Heart right ventricle (tissue), 16 donors: ENCODE measurements around the gene HDDC3. TPM values are rescaled to one million over a fixed set of nuclear protein-coding genes. Genes with fewer than 3 reads are reported as not detected.
"Not testable (repeated sequence)": the region's sequence is repeated elsewhere in the genome, so short reads cannot be mapped to it uniquely, and the experiment has no call there.

Experiments
- ATAC-seq, 8 donors: fragments of 200-7000 bp; cut with Tn5 transposase; one replicate each; pipeline ENCODE4 v1.9.1; 2020; ENCODE audit warnings: mild to moderate bottlenecking in 8 of 8, moderate library complexity in 8 of 8, moderate number of reproducible peaks in 1 of 8
- DNase-seq, 2 donors: peaks; one replicate each; pipeline ENCODE4 v3.0.0-alpha.2; 2020
- H3K27ac ChIP-seq, 10 donors: fragments of 200-600 bp; sonication (generic) in 2 of 10; one replicate each; pipeline versions ENCODE4 v1.5.0 to v1.8.0; 2020 to 2022; ENCODE audit warnings: mild to moderate bottlenecking in 3 of 10
- H3K27me3 ChIP-seq, 7 donors: fragments of 200-600 bp; one replicate each; pipeline ENCODE4 v1.8.0; 2021 to 2022; ENCODE audit warnings: mild to moderate bottlenecking in 2 of 7
- H3K36me3 ChIP-seq, 9 donors: fragments of 200-600 bp; sonication (generic) in 1 of 9; one replicate each; pipeline versions ENCODE4 v1.5.0 to v1.8.0; 2020 to 2022; ENCODE audit warnings: mild to moderate bottlenecking in 2 of 9
- H3K4me1 ChIP-seq, 9 donors: fragments of 200-600 bp; sonication (generic) in 1 of 9; one replicate each; pipeline versions ENCODE4 v1.5.0 to v1.8.0; 2020 to 2022; ENCODE audit warnings: mild to moderate bottlenecking in 4 of 9
- H3K4me3 ChIP-seq, 10 donors: fragments of 200-600 bp; sonication (generic) in 2 of 10; one replicate each; pipeline versions ENCODE4 v1.5.0 to v1.8.0; 2020 to 2022; ENCODE audit warnings: mild to moderate bottlenecking in 7 of 10, moderate library complexity in 2 of 10
- H3K9me3 ChIP-seq, 11 donors: fragments of 200-600 bp in 10 of 11; sonication (generic) in 2 of 11; one replicate each; pipeline versions ENCODE4 v1.5.0 to v1.8.0; 2013 to 2022; ENCODE audit warnings: mild to moderate bottlenecking in 2 of 11, control low read depth in 1 of 11, moderate library complexity in 1 of 11
- CTCF ChIP-seq, 9 donors: fragments of 200-600 bp; sonication (generic) in 2 of 9; IDR thresholded peaks; one replicate each; pipeline versions ENCODE4 v1.5.0 to v1.8.0; 2021 to 2022; ENCODE audit warnings: antibody characterized with exemption in 9 of 9, mild to moderate bottlenecking in 5 of 9, moderate library complexity in 1 of 9
- WGBS, 2 donors: extraction: QIAGEN DNeasy Blood & Tissue Kit; methylation state at CpG; one replicate each; pipeline ENCODE4 v1.1.7; 2013; ENCODE audit warnings: inconsistent platforms in 1 of 2; 5-methylcytosine and 5-hydroxymethylcytosine counted together
- intact Hi-C, 10 donors: fragments of 100-400 bp; cut with DNase I; formaldehyde crosslinking; loops; one replicate each; pipeline versions ENCODE4 v1.11.1 to v1.14.2; 2022
- polyA plus RNA-seq, 2 donors: library from polyadenylated mRNA; stranded (reverse); fragments of 200-250 nt; gene quantifications; one replicate each; pipeline ENCODE4 v1.2.3, GENCODE V29; 2013
- total RNA-seq, 10 donors: library from RNA; stranded (reverse); fragmentation: NEBNext Ultra II Directional in 3 of 10; extraction: Animal tissue kit (Norgen Biotek cat#: 25700) in 3 of 10; gene quantifications; one replicate each; pipeline versions ENCODE4 v1.2.1 to v1.2.4, GENCODE V29; 2021 to 2023
- donor health status: Arrhythmogenic right ventricular cardiomyopathy.
- donor health status: ischemic (EF 13 %, LVEDD 7.1; RV severe dilation, severe dysfunction).
- donor health status: healthy with polysubstance abuse.
- donor health status: DM: no; HTN: yes; CAD: no.
- donor health status: DM: no; HTN: no; CAD: no.
- donor health status: ischemic (EF 25% LVEDD 6.9; RV normal size, moderate dysfunction).
- donor health status: ischemic (EF 25% LVEDD 5.7; RV mildly dilated, moderate dysfunction).
- donor health status: healthy.
- donor health status: DM: yes; HTN: yes; CAD: no.
- donor health status: Ischemic cardiomyopathy.
- donor health status: ischemic (EF 35%, LVEDD 5.7; RV mildly dilated, moderate dysfunction).
- donor health status: nonischemic (EF 11% LVEDD 7.7; RV severe dilation, severe dysfunction).
- donor health status: DM: yes; HTN: yes; CAD: no.
- donor health status: PGD.
- donor health status: ischemic (EF 29% LVEDD 5.4; RV normal size, mild dysfunction).
- donor health status: nonischemic (EF 23%, LVEDD 6.1; RV moderate dilation, normal function).

HDDC3 gene
- total and polyA plus RNA-seq, 12 donors: 10.7 to 18.2 (median 14.7) TPM

GRCh38 chr15:90930861-90931574 is 1.3 kb downstream of the HDDC3 start:
- no peaks in the 10 kb centered on the region for H3K9me3 ChIP-seq
- no peak for DNase-seq
- TF ChIP-seq CTCF (IDR thresholded peaks at IDR 0.05): no peak
- no peak for ATAC-seq
- peak overlapping the region in 8 of 10 donors; percentile 50 to 92 (median 78) for H3K4me3 ChIP-seq
- H3K27me3 ChIP-seq: no peaks in the 10 kb centered on the region
- no peaks in the 10 kb centered on the region for H3K36me3 ChIP-seq
- peaks cover 15 to 65% (median 46%) of the 10 kb centered on the region in 9 donors for H3K4me1 ChIP-seq
- intact Hi-C loops: loop anchor here in 4 of 10 donors (2.0 to 5.0 kb wide), 3 partner anchors 28 to 284 kb away; partner anchors contain the start of gene MAN2A2 (in 1 of the 4)
- H3K27ac ChIP-seq: peak overlapping the region; percentile 89 to 98 (median 96)
- 47 to 52% methylated on average over 15 of the region's 15 CpGs for WGBS, 2 donors

DNA sequence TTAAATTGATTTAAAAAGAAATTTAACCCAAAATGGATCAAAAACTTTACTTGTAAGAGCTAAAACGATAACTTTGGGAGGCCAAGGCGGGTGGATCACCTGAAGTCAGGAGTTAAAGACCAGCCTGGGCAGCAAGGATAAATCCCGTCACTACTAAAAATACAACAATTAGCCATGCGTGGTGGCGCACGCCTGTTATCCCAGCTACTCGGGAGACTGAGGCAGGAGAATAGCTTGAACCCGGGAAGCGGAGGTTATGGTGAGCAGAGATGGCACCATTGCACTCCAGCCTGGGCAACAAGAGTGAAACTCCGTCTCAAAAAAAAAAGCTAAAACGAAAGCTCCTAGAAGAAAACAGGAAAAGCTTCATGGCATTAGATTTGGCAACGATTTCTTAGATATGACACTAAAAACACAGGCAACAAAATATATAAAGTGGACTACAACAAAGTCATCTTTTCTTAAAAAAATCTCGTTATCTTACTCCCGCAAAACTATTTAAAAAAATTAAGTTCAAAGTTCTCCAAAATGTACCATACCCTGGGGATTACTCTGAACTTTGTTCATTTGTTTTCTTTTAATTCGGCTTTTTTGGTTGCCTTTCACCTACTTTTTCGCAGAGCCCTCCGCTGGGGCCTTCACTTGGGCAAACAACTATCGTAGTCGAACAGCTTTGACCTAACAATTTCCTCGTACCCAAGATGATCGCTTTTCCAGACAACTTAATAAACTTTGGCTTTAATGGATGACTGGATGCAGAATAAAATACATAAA is 2.9 kb downstream of the HDDC3 start:
- H3K4me1 ChIP-seq: peaks cover 13 to 53% (median 37%) of the 10 kb centered on the region in 9 donors

DNA sequence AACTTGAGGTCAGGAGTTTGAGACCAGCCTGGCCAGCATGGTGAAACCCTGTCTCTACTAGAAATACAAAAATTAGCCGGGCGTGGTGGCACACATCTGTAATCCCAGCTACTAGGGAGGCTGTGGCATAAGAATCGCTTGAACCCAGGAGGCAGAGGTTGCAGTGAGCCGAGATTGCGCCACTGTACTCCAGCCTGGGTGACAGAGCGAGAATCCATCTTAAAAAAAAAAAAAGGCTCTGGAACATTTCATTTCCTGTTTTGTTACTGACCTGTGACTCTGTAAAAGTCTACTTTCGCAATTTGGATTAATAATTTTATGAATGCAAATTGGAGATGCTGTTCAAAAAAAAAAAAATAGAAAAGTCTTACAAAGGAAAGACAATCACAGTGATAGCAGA is 4.2 kb downstream of the HDDC3 start:
- Histone ChIP-seq H3K4me1 (peaks cover 13 to 47% (median 32%) of the 10 kb centered on the region in 9 donors), H3K27ac (peak overlapping the region in 2 of 10 donors; percentile 1 to 97)
- DNase-seq, H3K36me3 ChIP-seq, H3K4me3 ChIP-seq, H3K9me3 ChIP-seq, ATAC-seq, intact Hi-C loops, H3K27me3 ChIP-seq: not testable (repeated sequence)
- 87 to 89% methylated on average over 7 of the region's 7 CpGs for WGBS, 2 donors

More for the DNA sequence above, 2.9 kb downstream of the HDDC3 start:
- intact Hi-C loops: loop anchor here in 4 of 10 donors (1.0 to 5.0 kb wide), 4 partner anchors 26 to 282 kb away; partner anchors contain the start of gene MAN2A2 (in 2 of the 4)
- H3K4me3 ChIP-seq: peak overlapping the region; percentile 50 to 92 (median 65)
- DNase-seq (no peak), ATAC-seq (peak in 1 of 8 donors; percentile 0)
- H3K9me3 ChIP-seq: no peaks in the 10 kb centered on the region
- peak overlapping the region; percentile 89 to 98 (median 96) for H3K27ac ChIP-seq
- H3K27me3 ChIP-seq: no peaks in the 10 kb centered on the region
- no peaks in the 10 kb centered on the region for H3K36me3 ChIP-seq
- no peak for TF ChIP-seq CTCF (IDR thresholded peaks at IDR 0.05)
- 52 to 62% methylated on average over 21 of the region's 21 CpGs for WGBS, 2 donors

- WGBS, 2 donors: 91 to 92% methylated on average over 10 of the region's 10 CpGs
- intact Hi-C loops, H3K27me3 ChIP-seq, H3K9me3 ChIP-seq, DNase-seq, H3K27ac ChIP-seq, ATAC-seq, H3K4me3 ChIP-seq: not testable (repeated sequence)
- Histone ChIP-seq H3K36me3 (peaks cover 0 to 10% (median 0%) of the 10 kb centered on the region in 9 donors), H3K4me1 (peaks cover 13 to 36% (median 24%) of the 10 kb centered on the region in 9 donors)
Measured at GRCh38 chr15:90926766-90927165, 5.6 kb downstream of the HDDC3 start.

DNA sequence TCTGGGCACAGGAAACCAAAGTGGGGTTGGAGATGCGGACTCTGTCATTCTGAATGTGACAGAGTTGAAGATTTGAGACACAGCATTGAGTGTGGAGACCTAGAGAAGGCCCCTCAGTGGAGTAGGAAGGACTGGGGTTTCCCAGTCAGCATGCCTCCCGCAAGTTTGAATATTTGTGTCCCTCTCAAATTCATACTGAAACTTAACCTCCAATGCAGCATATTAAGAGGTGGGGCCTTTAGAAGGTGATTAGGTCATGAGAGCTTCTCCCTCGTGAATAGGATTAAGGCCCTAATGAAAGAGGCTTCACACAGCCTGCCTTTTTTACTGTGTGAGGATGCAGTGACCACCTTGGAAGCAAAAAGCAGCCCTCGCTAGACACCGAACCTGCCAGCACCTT is 8.0 kb downstream of the HDDC3 start:
- peaks cover 0 to 34% (median 17%) of the 10 kb centered on the region in 9 donors for H3K36me3 ChIP-seq
- DNase-seq: no peak
- 89 to 95% methylated on average over 5 of the region's 5 CpGs for WGBS, 2 donors
- H3K27ac ChIP-seq: no peak overlapping the region
- H3K4me3 ChIP-seq: no peak overlapping the region
- peaks cover 0 to 16% (median 7%) of the 10 kb centered on the region in 9 donors for H3K4me1 ChIP-seq
- TF ChIP-seq CTCF (IDR thresholded peaks at IDR 0.05): no peak
- intact Hi-C loops: no loop called here
- no peaks in the 10 kb centered on the region for H3K27me3 ChIP-seq
- no peak for ATAC-seq
- no peaks in the 10 kb centered on the region for H3K9me3 ChIP-seq

DNA sequence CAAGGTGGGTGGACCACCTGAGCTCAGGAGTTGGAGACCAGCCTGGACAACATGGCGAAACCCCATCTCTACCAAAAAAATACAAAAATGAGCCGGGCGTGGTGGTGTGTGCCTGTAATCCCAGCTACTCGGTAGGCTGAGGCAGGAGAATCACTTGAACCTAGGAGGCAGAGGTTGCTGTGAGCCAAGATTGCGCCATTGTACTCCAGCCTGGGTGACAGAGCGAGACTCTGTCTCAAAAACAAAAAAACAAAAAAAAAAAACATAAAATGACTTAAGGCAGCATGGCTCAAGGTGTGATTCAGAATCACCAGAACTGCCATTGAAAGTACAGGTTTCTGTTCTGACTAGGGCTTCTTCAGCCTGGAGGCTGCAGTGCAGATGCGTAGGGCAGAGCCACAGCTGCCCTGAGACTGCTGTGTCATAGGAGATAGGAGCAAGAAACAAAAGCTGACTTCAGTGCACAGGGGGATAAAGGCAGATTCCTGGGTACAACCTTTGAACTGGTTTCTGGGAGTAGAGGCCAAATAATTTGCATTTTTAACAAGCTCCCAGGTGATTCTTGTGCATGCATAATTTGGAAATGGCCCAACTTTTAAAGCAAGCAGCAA is 9.5 kb downstream of the HDDC3 start:
- H3K27me3 ChIP-seq, DNase-seq, ATAC-seq, H3K4me3 ChIP-seq, H3K9me3 ChIP-seq, intact Hi-C loops: not testable (repeated sequence)
- Histone ChIP-seq H3K4me1 (peaks cover 0 to 15% (median 8%) of the 10 kb centered on the region in 9 donors), H3K27ac (peak overlapping the region in 2 of 10 donors; percentile 15 to 40), H3K36me3 (peaks cover 0 to 50% (median 26%) of the 10 kb centered on the region in 9 donors)
- WGBS, 2 donors: 93 to 96% methylated on average over 7 of the region's 7 CpGs
